ENCODE data around the gene ZNF462.

DNA sequence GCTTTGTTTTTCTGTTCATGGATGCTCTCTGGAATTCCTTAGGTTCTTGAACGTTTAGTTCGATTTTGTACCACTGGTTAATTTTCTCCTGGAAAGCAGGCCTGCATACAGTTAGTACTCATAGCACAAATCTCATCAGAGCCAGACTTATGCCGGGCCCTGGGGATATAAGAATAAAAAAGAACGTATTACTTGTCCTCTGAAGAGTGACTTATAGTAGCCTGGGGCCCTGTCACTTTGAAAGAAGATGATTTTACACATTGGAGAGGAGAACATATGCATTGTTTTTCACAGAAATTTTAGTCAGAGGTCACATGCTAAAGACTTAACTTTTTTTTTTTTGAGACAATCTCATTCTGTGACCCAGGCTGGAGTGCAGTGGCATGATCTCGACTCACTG, 50.3 kb downstream of the ZNF462 start:
- TF ChIP-seq CTCF (IDR thresholded peaks at IDR 0.05; ENCODE audit: low read depth, low read length) (no peak), EZH2phosphoT487 (IDR thresholded peaks at IDR 0.05; ENCODE audit: low read depth) (no peak)
